Measurements from ENCODE around the gene UFSP1.
A peak's percentile ranks its signal among the peaks of the same experiment; 100 is the strongest.
"Not testable (repeated sequence)": the region's sequence is repeated elsewhere in the genome, so short reads cannot be mapped to it uniquely, and the experiment has no call there.

Gene UFSP1

GRCh38 chr7:100888988-100889750 is at the start of gene UFSP1:
Gene UFSP1 (minus strand): TSS chr7:100889715. CDS start chr7:100889271, 444 bp downstream.
- no peak for DNase-seq

- DNase-seq, result not testable (repeated sequence)
Measured at GRCh38 chr7:100936167-100936566, 46.7 kb upstream of the UFSP1 start.

GRCh38 chr7:100935381-100935780 is 45.9 kb upstream of the UFSP1 start:
- DNase-seq, result not testable (repeated sequence)

GRCh38 chr7:100933734-100934133 is 44.2 kb upstream of the UFSP1 start:
- no peak for DNase-seq

- DNase-seq, result no peak
Measured at GRCh38 chr7:100929808-100930174, 40.3 kb upstream of the UFSP1 start.

- DNase-seq, result not testable (repeated sequence)
Measured at GRCh38 chr7:100923616-100924015, 34.1 kb upstream of the UFSP1 start.

- DNase-seq, result no peak
Measured at GRCh38 chr7:100921039-100921438, 31.5 kb upstream of the UFSP1 start.

GRCh38 chr7:100919779-100920437 is 30.4 kb upstream of the UFSP1 start:
- DNase-seq, result not testable (repeated sequence)

GRCh38 chr7:100919335-100919734 is 29.8 kb upstream of the UFSP1 start:
- DNase-seq, result not testable (repeated sequence)

- no peak for DNase-seq
Measured at GRCh38 chr7:100914879-100915447, 25.4 kb upstream of the UFSP1 start.

- no peak for DNase-seq
Measured at GRCh38 chr7:100914208-100914878, 24.8 kb upstream of the UFSP1 start.

GRCh38 chr7:100911484-100911883 is 22.0 kb upstream of the UFSP1 start:
- DNase-seq, result no peak

GRCh38 chr7:100910443-100910842 is 20.9 kb upstream of the UFSP1 start:
- DNase-seq, result not testable (repeated sequence)

GRCh38 chr7:100908512-100908911 is 19.0 kb upstream of the UFSP1 start:
- no peak for DNase-seq

GRCh38 chr7:100902638-100903037 is 13.1 kb upstream of the UFSP1 start:
- no peak for DNase-seq

- no peak for DNase-seq
Measured at GRCh38 chr7:100901921-100902332, 12.4 kb upstream of the UFSP1 start.

- DNase-seq, result no peak
Measured at GRCh38 chr7:100900978-100901377, 11.5 kb upstream of the UFSP1 start.

- no peak for DNase-seq
Measured at GRCh38 chr7:100899432-100899831, 9.9 kb upstream of the UFSP1 start.

GRCh38 chr7:100897772-100898454 is 8.4 kb upstream of the UFSP1 start:
- no peak for DNase-seq

GRCh38 chr7:100896732-100897608 is 7.5 kb upstream of the UFSP1 start:
- peak; percentile 35 for DNase-seq

GRCh38 chr7:100895956-100896731 is 6.6 kb upstream of the UFSP1 start:
- no peak for DNase-seq

Measured in activated effector memory CD4-positive, alpha-beta T cell treated with Interleukin-2 at 50 U/mL for 16 hours (primary cell).